GM18868 (cell line): ENCODE results near the gene ARIH2.
"Not testable (repeated sequence)": the region's sequence is repeated elsewhere in the genome, so short reads cannot be mapped to it uniquely, and the experiment has no call there.

Source experiments
- ATAC-seq: cut with Tn5 transposase; IDR thresholded peaks from one replicate; pipeline ENCODE4 v1.9.1; 2021; ENCODE audit warnings: mild to moderate bottlenecking, moderate library complexity; ENCODE audit not compliant: unreplicated experiment

ARIH2 gene

DNA sequence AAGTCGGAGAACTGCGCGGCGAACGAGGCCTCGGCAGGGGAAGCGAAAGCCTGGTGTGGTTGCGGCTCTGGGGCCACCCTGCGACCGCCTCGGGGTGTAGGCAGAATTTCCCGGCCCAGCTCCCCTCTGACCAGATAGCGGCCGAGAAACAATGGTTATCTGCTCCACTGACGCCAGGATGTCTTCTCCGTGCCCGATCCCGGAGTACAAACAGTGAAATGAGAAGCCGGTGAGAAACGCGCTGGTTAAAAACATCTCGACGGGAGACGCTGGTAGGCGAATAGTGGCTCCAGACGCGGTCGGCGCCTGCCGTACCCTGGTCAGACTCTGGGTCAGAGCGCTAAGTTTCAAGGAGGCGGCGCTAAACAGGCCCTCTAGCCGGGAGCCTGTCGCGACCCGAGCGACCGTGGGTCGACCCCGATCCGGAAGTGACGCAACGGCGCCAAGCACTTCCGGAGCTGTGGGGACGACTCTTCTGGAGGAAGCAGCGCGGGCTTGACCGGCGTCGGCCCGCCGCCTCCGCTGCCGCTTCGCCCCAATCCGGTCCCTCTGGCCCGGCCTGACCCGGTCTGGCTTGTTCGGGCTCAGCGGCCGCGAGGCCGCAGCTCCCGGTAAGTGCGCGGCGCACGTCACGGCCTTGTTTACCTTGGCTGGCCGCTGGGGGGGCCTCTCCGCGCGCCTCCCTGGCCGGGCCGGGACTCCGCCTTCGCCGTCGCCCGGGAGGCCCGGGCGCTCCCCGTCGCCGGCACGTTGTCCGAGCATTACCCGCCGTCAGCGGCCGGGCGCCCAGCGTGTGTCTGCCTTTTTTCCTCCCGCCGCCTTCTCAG lies at the start of gene ARIH2:
Gene ARIH2, plus strand, starts transcription at position 455 of the 827 bp plus-strand sequence. CDS start 8,717 bp downstream, outside the sequence.
- peak; percentile 78 for ATAC-seq

DNA sequence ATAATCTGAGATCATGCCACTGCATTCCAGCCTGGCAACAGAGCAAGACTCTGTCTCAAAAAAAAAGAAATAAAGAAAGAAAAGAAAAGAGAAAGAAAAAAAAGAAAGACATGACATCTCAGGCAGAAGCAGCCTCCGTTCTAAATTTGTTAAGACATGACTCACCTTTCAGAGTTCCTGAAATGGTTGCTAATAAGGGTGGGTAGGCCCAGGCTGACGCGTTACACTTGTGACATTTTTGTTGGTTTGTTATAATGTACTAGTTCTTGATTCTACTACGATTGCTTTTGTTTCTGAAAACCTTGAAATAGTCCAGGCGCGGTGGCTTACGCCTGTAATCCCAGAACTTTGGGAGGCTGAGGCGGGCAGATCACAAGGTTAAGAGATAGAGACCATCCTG lies 41.0 kb upstream of the ARIH2 start:
- no peak for ATAC-seq

DNA sequence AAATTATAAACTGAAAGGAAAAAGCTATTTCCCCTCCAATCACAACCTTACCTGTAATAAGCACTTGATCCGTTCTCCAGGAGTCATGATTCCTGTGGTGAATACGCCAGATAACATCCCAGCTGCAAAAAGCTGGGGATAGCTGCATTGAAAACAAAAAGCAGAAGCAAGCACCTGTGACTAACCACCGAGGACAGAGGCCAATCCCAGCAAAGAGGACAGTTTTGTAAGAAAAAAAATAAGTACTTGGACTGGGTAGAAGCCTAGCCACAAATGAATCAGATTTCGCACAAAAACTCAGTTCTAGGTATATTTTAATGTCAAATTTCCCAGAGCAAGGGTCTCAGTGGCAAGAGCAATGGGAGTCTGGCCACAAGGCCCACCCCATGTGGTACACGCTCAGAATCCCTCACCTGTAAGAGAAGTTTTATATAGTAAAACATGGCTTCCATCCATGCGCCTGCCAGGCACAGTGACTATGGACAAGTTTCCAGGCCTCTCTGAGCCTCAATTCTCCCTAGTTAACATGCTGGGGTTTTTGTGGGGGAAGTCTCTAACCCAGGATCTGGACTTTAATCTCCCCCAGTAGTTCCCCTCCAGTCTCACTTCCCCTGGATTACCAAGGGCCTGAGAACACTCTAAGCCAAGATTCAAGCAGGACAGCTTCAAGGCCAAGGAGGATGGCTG lies 39.2 kb upstream of the ARIH2 start:
- no peak for ATAC-seq

DNA sequence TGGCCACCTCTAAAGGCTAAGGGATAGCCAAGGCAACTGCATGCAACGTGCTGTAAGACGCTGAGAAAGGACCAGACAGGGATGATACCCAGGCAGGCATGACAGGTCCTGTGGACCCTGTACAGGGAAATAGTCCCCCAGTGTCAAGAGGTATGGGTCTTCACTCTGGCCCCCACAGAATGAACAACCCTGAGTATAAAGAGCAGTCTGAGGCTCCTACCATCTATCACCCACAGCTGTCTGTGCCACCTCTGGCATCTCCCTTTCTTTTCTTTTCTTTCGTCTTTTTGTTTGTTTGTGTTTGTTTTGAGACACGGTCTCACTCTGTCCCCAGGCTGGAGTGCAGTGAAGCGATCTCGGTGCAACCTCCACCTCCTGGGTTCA lies 38.7 kb upstream of the ARIH2 start:
- no peak for ATAC-seq

DNA sequence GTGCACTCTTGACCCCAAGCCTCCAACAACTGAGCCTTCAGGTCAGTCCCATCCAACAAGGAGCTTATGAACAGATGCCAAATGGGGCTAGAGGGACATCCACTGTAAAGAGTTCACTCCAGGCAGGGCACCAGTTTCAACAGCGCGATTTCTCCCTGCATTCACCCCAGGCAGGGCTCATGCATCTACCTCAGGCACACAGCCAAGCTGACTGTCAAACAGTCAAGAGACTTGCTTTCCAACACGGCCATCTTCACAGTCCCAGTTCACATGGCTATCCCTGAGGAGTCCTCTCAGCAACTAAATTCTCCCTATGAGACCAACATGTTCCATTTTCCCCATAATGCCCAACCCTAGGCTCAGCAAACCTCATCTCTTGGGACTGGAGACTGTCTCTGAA lies 37.6 kb upstream of the ARIH2 start:
- no peak for ATAC-seq

DNA sequence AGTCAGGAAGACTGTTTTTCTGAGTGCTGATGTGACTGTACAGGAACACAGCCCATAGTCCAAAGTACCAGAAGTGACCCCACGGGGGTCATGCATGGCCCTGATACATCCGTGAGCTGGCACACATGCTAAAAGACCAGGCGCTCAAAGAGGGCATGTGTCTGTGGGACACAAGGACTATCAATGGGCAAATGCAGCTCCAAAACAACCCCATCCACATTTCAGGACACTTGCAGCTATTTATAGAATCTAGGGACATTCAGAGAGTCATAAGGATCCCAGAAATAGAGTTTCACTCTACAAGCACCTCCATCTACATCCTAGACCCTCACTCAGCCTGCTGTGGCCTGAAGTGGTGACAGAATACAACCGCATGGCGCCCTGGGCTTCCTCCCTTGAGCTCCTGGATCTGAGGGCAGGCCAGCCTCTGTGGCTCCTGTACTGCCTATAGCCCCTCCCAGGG lies 37.0 kb upstream of the ARIH2 start:
- no peak for ATAC-seq

DNA sequence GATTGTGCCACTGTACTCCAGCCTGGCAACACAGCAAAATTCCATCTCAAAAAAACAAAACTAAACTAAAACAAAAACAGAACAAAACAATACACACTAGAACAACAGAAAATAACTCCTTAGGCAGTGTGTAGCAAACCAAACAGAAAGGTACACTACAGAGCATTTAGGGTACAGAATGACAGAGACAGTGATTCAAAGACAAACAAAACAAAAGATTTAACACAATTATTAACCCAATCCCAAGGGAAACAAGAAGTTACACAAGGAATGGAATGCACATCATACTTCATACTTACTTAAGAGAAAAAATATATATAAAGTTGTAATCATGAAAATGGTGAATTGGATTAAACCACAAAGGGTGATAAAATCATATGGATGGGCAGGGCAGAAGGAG lies 32.9 kb upstream of the ARIH2 start:
- no peak for ATAC-seq

DNA sequence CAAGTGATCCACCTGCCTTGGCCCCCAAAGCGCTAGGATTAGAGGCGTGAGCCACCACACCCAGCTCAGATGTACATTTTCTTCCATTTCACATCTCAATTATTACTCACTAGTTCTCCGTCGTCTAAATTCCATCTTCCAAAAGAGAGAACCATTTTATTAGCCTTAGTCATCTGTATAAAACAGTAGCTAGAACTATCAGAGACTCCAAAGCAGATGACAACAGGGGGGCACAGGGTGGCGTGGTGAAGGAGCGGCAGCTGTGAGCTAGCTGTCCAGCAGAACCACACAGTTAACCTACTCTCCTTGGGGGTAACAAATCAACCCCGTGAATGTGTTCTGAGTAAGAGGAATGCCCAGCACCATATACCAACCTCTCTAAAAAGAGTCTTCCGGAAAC lies 27.0 kb upstream of the ARIH2 start:
- no peak for ATAC-seq

DNA sequence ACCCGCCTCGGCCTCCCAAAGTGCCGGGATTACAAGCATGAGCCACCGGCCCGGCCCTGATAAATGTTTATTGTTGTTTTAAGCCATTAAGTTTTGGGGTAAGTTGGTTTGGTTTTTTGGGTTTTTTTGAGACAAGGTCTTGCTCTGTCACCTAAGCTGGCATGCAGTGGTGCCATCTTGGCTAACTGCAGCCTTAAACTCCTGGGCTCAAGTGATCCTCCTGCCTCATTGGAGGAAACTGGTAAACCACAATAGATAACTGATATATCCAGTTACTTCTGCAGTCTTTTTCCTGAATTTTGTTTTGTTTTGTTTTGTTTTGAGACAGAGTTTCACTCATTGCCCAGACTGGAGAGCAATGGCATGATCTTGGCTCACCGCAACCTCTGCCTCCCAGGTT lies 24.1 kb upstream of the ARIH2 start:
- ATAC-seq: no peak

DNA sequence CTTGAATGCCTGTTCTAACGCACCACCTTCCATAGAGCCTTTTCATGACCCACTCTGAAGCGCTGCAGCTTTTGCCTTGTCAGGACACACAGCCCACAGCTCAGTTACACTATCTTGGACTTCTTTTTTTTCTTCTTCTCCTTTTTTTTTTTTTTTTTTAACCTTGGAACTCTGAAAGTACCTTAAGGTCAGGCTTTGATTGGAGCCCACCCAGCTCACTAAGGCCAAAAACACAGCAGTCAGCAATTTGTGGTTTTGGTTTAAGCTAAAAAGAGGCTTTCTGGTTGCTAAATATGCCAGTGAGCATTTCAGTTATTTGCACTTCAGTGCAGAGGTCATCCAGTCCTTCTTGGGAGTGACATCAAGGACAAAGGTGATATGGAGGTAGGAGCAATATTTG lies 21.7 kb upstream of the ARIH2 start:
- ATAC-seq: no peak

DNA sequence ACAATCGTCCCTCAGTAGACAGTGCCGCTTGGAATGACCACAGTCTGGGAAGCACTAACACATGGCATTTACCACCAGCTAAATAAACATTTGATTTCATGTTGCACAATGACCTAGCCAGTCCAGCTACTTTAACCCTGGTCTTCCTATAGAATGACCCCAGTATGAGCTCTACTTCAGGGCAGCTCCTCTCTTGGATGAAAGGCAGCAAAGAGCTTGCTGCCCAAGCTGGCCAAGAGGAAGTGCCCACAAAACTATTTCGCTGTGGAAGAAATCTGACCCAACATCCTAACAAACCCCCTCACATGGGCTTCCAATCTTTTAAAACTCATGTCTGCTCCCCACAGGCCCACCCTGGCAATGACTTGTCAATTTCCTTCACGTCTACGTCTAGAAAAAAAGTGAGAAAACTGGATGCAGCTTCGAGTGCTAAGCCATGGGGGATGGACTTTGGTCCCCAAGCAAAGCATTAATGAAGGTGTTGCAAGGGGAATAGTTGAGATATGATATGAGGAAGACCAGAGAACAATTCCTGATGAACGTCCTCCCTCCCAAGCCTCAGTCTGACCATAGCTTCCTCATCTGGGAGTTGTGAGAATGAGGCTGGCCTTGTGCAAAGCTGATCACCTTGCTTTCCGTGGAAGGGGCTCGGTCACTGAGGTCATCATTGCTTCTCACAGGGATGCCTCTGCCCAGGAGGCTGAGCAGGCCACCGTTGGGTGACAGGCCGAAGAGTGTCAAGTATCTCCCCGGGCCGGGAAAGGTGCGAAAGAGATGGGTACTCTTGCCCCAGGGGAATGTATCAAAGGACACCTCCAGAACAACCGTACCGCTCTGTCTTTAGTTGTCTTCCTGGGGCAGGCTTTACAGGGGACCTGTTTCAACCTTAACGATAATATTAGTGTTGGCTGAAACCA lies 20.9 kb upstream of the ARIH2 start:
- ATAC-seq: peak; percentile 6

DNA sequence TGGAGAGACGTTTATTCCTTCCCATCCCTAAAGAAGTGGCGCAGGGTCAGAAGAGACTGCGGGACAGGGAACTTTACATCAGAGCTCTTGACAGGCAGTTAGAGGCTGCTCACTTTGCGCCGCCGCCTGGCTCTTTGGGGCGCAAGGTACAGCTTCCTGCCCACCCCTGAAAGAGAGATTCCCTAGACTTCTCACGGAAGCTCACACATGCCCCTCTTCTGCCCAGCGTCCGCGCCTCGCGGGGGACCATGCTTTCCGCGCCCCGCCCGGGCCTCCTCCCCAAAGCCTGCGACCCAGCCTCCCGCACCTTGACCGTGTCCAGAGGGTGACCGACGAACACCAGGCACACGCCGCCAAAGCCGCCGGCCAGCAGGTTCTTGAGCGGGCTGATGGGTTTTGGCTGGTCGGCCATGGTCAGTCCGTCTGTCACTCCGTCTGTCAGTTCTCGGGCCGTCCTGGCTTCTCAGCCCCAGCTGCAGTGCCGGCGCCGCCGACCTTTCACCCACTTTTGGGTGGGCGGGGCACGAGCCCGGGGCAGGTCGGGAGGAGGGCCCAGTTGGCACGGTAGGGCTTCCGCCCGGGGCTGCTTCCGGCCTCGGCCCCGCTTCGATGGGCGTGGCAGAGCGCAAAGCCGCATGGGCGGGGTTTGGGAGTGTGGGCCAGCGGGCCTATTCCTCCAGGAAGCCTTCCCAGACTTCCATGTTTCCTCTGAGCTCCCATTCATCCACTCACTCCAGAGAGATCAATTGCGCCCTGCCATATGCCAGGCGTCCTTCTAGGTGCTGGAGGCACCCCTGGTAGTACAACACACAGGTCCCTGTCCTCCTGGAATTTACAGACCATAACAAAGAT lies 20.0 kb upstream of the ARIH2 start, which contains the start of gene SLC25A20:
Gene SLC25A20, minus strand, starts transcription at position 500 of the 852 bp plus-strand sequence. Its CDS starts 88 bp downstream, at position 412.
- ATAC-seq: peak; percentile 96

DNA sequence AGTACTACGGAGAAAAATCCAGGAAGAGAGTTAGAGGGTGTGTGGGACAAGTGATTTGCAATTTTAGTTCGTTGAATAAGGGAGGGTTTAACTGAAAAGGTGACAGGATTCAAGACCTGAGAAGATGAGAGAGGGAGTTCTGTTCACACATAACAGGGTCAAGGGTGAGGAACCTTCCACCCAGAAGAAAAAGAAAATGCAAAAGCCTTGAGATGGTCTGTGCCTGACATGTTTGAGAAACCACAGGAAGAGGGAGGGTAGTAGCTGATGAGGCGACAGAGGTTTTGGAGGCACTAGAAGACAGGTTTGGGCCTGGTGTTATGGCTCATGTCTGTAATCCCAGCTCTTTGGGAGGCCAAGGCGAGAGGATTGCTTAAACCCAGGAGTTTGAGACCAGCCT lies 19.4 kb upstream of the ARIH2 start:
- no peak for ATAC-seq

DNA sequence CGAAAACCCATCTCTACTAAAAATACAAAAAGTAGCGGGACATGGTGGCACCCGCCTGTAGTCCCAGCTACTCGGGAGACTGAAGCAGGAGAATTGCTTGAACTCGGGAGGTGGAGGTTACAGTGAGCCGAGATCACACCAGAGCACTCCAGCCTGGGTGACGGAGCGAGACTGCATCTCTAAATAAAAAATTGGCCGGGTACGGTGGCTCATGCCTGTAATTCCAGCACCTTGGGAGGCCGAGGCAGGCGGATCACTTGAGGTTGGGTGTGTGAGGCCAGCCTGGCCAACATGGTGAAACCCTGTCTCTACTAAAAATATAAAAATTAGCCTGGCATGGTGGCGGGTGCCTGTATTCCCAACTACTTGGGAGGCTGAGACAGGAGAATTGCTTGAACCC lies 11.6 kb upstream of the ARIH2 start:
- not testable (repeated sequence) for ATAC-seq

DNA sequence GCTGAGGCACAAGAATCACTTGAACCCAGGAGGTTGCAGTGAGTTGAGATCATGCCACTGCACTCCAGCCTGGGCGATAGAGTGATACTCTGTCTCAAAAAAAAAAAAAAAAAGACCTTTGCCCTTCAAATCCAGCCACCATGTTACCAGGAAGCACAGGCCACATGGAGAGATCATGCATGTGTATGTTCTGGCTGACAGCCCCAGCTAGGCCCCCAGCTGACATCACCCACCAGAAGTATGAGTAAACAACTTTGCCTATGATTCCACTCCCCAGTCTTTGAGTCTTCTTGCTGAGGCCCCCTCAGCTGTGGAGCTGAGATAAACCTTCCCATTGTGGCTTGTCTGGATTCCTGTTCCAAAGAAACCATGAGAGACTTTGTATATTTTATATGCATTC lies 3.3 kb upstream of the ARIH2 start:
- no peak for ATAC-seq

DNA sequence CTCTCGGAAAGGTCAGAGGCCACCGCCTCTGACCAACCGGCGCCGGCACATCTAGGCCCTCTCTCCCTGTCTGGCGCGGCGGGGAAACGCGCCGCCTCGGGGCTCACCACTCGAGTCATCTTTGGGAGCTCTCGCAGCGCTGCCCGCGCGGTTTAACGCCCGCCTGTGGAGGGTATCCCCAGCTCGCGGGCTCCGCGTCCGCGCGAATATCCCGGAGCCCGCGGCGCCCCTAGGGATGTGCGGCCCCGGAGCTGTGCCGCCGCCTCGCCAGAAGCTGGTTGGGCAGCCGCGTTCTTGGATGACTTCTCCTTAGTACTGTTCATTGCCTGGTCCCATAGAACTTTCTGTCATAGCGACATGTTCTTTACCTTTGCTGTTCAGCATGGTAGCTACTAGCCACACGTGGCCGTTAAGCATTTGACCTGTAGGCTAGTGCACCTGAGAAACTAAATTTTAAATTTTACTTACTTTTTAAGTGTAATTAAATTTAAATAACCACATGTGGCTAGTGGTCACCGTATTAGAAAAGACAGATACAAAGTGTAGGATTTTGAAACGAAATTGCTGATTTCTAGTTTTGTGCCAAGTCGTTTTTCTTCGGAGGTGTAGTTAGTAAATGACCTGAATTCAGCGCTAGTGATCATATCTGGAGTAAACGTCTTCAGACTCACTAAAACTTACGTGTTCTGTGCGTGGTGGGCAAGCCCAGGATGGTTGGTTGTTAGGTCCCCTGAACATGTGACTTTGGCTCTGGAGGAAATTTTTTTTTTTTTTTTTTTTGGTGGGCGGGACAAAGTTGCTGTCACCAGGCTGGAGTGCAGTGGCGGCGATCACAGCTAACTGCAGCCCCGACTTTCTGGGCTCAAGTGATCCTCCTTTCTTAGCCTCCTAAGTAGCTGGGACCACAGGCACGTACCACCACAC lies 835 bp downstream of the ARIH2 start:
- peak; percentile 18 for ATAC-seq

DNA sequence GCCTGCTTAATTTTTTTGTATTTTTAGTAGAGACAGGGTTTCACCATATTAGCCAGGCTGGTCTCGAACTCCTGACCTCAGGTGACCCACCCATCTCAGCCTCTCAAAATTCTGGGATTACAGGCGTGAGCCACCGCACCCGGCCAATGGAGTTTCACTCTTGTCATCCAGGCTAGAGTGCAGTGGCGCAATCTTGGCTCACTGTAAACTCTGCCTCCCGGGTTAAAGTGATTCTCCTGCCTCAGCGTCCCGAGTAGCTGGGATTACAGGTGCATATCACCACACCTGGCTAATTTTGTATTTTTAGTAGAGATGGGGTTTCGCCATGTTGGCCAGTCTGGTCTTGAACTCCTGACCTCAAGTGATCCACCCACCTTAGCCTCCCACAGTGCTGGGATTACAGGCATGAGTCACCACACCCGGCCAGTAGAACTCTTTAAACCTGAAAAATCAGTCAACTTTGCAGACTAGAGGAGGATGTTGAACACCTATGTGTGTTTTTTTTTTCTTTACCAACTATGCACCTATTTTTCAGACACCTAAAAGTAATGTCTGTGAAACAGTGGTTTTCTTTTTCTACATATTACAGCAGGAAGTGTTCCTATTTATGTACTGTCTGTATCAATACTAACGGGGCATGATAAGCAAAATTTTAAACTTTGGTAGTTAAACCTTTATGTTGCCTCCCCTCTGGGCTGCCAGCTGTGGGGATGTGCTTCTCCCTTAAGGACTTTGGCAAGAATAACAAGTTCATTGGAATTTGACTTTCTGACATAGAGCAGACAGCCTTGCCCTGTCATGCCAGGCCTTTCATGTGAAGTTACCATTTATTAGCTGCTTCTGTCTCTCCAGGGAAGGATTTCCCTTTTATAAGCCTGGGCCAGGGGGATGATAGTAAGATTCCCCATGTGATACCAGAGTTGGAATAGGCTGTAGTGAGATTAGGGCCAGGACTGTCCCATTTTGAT lies 8.1 kb downstream of the ARIH2 start:
- ATAC-seq: no peak

DNA sequence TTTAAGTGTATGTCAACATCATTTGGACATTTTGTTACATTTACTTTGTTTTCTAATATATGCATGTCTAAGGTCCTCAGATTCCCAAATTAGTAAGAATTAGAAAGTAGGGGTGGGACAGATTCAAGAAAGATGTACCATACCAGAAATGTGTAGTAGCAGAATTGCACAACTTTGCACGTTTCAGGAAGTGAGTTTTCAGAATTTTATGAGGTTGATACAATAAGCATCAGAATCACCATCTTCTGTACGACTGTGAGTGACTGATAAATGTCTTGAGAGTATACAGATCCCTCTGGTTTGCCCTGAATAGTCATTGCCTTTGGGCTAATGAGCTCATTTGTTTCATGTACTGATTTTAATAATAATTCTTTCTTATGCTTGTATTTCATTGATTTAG lies 9.3 kb downstream of the ARIH2 start:
- no peak for ATAC-seq
